Small intestine (tissue), 7 donors: ENCODE data around the gene ZNF716. TPM values are rescaled to one million over a fixed set of nuclear protein-coding genes. Genes with fewer than 3 reads are reported as not detected.

Experiments used
- DNase-seq, 2 donors: peaks; one replicate each; pipeline versions ENCODE4 v3.0.0 to v3.0.0-alpha.2; 2013
- FAIRE-seq: peaks from 2 replicates; lab custom pipeline; 2012; peaks lifted over from hg19 to GRCh38; lab: Jason Lieb, UNC
- H3K27ac ChIP-seq, 3 donors: one replicate each; pipeline ENCODE4 v1.5.1; 2013; ENCODE audit warnings: low read length in 2 of 3, mild to moderate bottlenecking in 2 of 3, control low read depth in 1 of 3, inconsistent platforms in 1 of 3, low read depth in 1 of 3, moderate library complexity in 1 of 3
- H3K27me3 ChIP-seq, 3 donors: one replicate each; pipeline ENCODE4 v1.6.1; 2013; ENCODE audit warnings: low read length in 3 of 3, inconsistent platforms in 1 of 3; ENCODE audit not compliant: control insufficient read depth in 3 of 3, insufficient read depth in 3 of 3
- H3K36me3 ChIP-seq, 3 donors: one replicate each; pipeline ENCODE4 v1.6.1; 2013; ENCODE audit warnings: low read length in 3 of 3, inconsistent platforms in 1 of 3, low read depth in 1 of 3, mild to moderate bottlenecking in 1 of 3, moderate library complexity in 1 of 3; ENCODE audit not compliant: control insufficient read depth in 3 of 3, insufficient read depth in 2 of 3
- H3K4me1 ChIP-seq, 3 donors: one replicate each; pipeline ENCODE4 v1.6.1; 2013; ENCODE audit warnings: low read length in 2 of 3, inconsistent platforms in 1 of 3, low read depth in 1 of 3, mild to moderate bottlenecking in 1 of 3, moderate library complexity in 1 of 3; ENCODE audit not compliant: control insufficient read depth in 3 of 3, insufficient read depth in 2 of 3
- H3K4me3 ChIP-seq, 3 donors: one replicate each; pipeline ENCODE4 v1.5.1; 2013; ENCODE audit warnings: low read length in 3 of 3, control low read depth in 1 of 3, inconsistent platforms in 1 of 3, low read depth in 1 of 3, mild to moderate bottlenecking in 1 of 3, moderate library complexity in 1 of 3
- H3K9me3 ChIP-seq, 2 donors: one replicate each; pipeline ENCODE4 v1.6.1; 2013; ENCODE audit warnings: low read depth in 1 of 2, low read length in 1 of 2; ENCODE audit not compliant: control insufficient read depth in 2 of 2, insufficient read depth in 1 of 2
- WGBS, 3 donors: extraction: QIAGEN DNeasy Blood & Tissue Kit; methylation state at CpG; one replicate each; pipeline ENCODE4 v1.1.7; 2013; 5-methylcytosine and 5-hydroxymethylcytosine counted together
- polyA plus RNA-seq, 4 donors: library from polyadenylated mRNA; stranded (reverse) in 3 of 4; unstranded in 1 of 4; fragments of 200-250 nt in 3 of 4; fragments of 120-200 nt in 1 of 4; gene quantifications; one replicate each; pipeline versions ENCODE4 v1.2.1 to v1.2.3, GENCODE V29; 2013
- donor health status: healthy with polysubstance abuse.
- donor health status: control.
- donor health status: control.
- donor health status: Bipolar disorder and iron deficiency.
- donor health status: healthy.

ZNF716 gene
- polyA plus RNA-seq, 4 donors = not detected

GRCh38 chr7:57505176-57505575, 55.2 kb downstream of the ZNF716 start:
- no peak overlapping the region for H3K4me3 ChIP-seq
- H3K27ac ChIP-seq = no peak overlapping the region
- FAIRE-seq (no peak), DNase-seq (no peak)
- peaks cover 3 to 10% of the 10 kb centered on the region in 2 donors for H3K9me3 ChIP-seq
- H3K27me3 ChIP-seq = no peaks in the 10 kb centered on the region
- no peaks in the 10 kb centered on the region for H3K36me3 ChIP-seq
- WGBS, 3 donors = 46 to 88% (median 76%) methylated on average over 1 of the region's 1 CpG
- H3K4me1 ChIP-seq = no peaks in the 10 kb centered on the region
